ENCODE measurements around the gene PPFIA1.

Gene PPFIA1

DNA sequence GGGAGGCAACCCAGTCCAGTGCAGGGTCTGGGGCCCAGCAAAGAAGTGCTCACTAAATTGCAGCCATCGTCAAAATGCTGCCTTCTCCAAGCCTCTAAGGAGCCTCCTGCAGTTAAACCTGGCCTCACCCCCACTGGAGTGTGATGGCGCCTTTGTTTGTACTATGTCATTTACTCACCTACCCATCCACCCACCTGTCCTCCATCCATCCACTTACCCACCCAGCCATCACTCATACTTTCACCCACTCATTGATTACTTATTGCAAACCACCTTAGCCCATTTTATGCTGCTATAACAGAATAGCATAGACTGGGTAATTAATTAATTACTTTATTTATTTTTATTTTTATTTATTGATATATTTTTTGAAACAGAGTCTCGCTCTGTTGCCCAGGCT, 28.8 kb upstream of the PPFIA1 start:
- Histone ChIP-seq H4K20me1 (ENCODE audit: low read depth, low read length) (no peaks in the 10 kb centered on the region), H3K4me2 (ENCODE audit: low read depth, low read length, poor library complexity, severe bottlenecking) (no peak overlapping the region), H3K36me3 (ENCODE audit: low read length) (no peaks in the 10 kb centered on the region), H3K9me2 (replicated peaks; ENCODE audit: insufficient read depth, low read length) (no peaks in the 10 kb centered on the region), H3K79me2 (ENCODE audit: insufficient read depth, low read length) (no peaks in the 10 kb centered on the region), H3K4me3 (ENCODE audit: insufficient read depth, low read length, poor library complexity, severe bottlenecking) (no peak overlapping the region), H2AFZ (ENCODE audit: low read depth, low read length, severe bottlenecking) (no peak overlapping the region), H3K27ac (ENCODE audit: low read depth, low read length) (no peak overlapping the region), H3F3A (ENCODE audit: insufficient read depth) (no peaks in the 10 kb centered on the region), H3K9me3 (ENCODE audit: insufficient read depth, low read length) (no peaks in the 10 kb centered on the region), H3K9ac (ENCODE audit: low read length) (no peak overlapping the region), H3K27me3 (ENCODE audit: low read length) (no peaks in the 10 kb centered on the region)
- no peak for TF ChIP-seq CTCF (IDR thresholded peaks at IDR 0.05; ENCODE audit: insufficient read depth, low read length, poor library complexity, severe bottlenecking)
- no peak for TF ChIP-seq EZH2phosphoT487 (conservative IDR thresholded peaks at IDR 0.05; ENCODE audit: low read length)

DNA sequence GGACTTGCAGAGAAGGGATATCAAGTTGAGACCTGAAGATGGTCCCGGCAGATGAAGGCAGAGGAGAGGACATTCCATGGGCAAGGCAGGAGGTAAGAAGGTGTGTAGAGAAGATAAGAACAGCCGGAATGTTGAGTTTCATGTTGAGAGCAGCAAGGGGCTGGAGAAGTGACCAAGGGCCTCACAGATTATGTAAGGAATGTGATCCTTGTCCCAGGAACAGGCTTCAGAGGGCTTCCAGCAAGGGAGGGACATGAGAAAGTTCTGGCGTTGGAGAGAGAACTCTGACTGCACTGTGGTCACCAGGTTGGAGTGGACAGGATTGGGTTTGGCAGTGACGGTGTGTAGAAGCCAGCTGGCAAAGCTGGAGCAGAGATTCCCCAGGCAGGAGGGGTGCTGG, 27.6 kb upstream of the PPFIA1 start:
- H3K9me3 ChIP-seq (ENCODE audit: insufficient read depth, low read length): no peaks in the 10 kb centered on the region
- no peak overlapping the region for H3K4me3 ChIP-seq (ENCODE audit: insufficient read depth, low read length, poor library complexity, severe bottlenecking)
- H4K20me1 ChIP-seq (ENCODE audit: low read depth, low read length): no peaks in the 10 kb centered on the region
- H2AFZ ChIP-seq (ENCODE audit: low read depth, low read length, severe bottlenecking): no peak overlapping the region
- H3K4me2 ChIP-seq (ENCODE audit: low read depth, low read length, poor library complexity, severe bottlenecking): no peak overlapping the region
- no peaks in the 10 kb centered on the region for H3K9me2 ChIP-seq (replicated peaks; ENCODE audit: insufficient read depth, low read length)
- H3K27me3 ChIP-seq (ENCODE audit: low read length): no peaks in the 10 kb centered on the region
- no peak overlapping the region for H3K9ac ChIP-seq (ENCODE audit: low read length)
- TF ChIP-seq EZH2phosphoT487 (conservative IDR thresholded peaks at IDR 0.05; ENCODE audit: low read length) (no peak), CTCF (IDR thresholded peaks at IDR 0.05; ENCODE audit: insufficient read depth, low read length, poor library complexity, severe bottlenecking) (no peak)
- H3F3A ChIP-seq (ENCODE audit: insufficient read depth): no peaks in the 10 kb centered on the region
- no peak overlapping the region for H3K27ac ChIP-seq (ENCODE audit: low read depth, low read length)
- no peaks in the 10 kb centered on the region for H3K79me2 ChIP-seq (ENCODE audit: insufficient read depth, low read length)
- H3K36me3 ChIP-seq (ENCODE audit: low read length): no peaks in the 10 kb centered on the region

DNA sequence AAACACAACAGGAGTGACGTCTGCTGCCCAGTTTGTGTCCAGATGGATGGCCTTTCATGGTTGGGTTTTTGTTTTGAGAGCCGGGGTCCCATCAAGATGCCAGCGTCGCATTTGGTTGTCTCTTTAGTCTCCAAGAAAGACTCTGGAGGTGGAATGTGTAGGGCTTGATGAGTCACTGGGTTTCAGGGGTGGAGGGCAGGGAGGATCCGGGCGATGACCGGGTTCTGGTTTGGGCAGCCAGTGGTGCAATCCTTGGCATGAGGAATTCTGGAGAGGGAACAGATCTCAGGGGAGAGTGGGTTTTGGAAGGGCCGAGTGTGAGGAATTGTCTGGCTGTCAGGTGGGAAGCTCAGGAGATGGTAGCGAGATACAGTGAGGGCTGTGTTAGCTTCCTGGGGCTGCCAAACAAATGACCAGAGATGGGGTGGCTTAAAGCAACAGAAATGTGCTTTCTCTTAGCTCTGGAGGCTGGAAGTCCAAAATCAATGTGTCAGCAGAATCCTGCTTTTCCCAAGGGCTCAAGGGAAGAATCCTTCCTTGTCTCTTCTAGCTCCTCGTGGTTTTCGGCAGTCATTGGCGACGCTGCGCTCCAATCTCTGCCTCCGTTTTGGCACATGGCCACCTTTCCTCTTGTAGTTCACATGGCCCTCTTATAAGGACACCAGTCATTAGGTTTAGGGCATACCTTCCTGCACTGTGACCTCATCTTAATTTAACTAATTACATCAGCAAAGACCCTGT, 26.4 kb upstream of the PPFIA1 start:
- Histone ChIP-seq H3K4me3 (ENCODE audit: insufficient read depth, low read length, poor library complexity, severe bottlenecking) (no peak overlapping the region), H3K79me2 (ENCODE audit: insufficient read depth, low read length) (no peaks in the 10 kb centered on the region), H4K20me1 (ENCODE audit: low read depth, low read length) (no peaks in the 10 kb centered on the region), H3K4me2 (ENCODE audit: low read depth, low read length, poor library complexity, severe bottlenecking) (no peak overlapping the region), H3K9ac (ENCODE audit: low read length) (no peak overlapping the region), H3K27ac (ENCODE audit: low read depth, low read length) (no peak overlapping the region), H3F3A (ENCODE audit: insufficient read depth) (no peaks in the 10 kb centered on the region), H3K36me3 (ENCODE audit: low read length) (no peaks in the 10 kb centered on the region), H2AFZ (ENCODE audit: low read depth, low read length, severe bottlenecking) (no peak overlapping the region), H3K9me3 (ENCODE audit: insufficient read depth, low read length) (no peaks in the 10 kb centered on the region), H3K27me3 (ENCODE audit: low read length) (no peaks in the 10 kb centered on the region), H3K9me2 (replicated peaks; ENCODE audit: insufficient read depth, low read length) (no peaks in the 10 kb centered on the region)
- TF ChIP-seq EZH2phosphoT487 (conservative IDR thresholded peaks at IDR 0.05; ENCODE audit: low read length) (no peak), CTCF (IDR thresholded peaks at IDR 0.05; ENCODE audit: insufficient read depth, low read length, poor library complexity, severe bottlenecking) (no peak)
